HG02678 (cell line): ENCODE data around the gene SPATA7.
"Not testable (repeated sequence)": the region's sequence is repeated elsewhere in the genome, so short reads cannot be mapped to it uniquely, and the experiment has no call there.

Experiments
- ATAC-seq: cut with Tn5 transposase; IDR thresholded peaks from one replicate; pipeline ENCODE4 v1.9.1; 2021; ENCODE audit warnings: mild to moderate bottlenecking, moderate library complexity; ENCODE audit not compliant: unreplicated experiment

SPATA7 gene, protein sequence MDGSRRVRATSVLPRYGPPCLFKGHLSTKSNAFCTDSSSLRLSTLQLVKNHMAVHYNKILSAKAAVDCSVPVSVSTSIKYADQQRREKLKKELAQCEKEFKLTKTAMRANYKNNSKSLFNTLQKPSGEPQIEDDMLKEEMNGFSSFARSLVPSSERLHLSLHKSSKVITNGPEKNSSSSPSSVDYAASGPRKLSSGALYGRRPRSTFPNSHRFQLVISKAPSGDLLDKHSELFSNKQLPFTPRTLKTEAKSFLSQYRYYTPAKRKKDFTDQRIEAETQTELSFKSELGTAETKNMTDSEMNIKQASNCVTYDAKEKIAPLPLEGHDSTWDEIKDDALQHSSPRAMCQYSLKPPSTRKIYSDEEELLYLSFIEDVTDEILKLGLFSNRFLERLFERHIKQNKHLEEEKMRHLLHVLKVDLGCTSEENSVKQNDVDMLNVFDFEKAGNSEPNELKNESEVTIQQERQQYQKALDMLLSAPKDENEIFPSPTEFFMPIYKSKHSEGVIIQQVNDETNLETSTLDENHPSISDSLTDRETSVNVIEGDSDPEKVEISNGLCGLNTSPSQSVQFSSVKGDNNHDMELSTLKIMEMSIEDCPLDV

DNA sequence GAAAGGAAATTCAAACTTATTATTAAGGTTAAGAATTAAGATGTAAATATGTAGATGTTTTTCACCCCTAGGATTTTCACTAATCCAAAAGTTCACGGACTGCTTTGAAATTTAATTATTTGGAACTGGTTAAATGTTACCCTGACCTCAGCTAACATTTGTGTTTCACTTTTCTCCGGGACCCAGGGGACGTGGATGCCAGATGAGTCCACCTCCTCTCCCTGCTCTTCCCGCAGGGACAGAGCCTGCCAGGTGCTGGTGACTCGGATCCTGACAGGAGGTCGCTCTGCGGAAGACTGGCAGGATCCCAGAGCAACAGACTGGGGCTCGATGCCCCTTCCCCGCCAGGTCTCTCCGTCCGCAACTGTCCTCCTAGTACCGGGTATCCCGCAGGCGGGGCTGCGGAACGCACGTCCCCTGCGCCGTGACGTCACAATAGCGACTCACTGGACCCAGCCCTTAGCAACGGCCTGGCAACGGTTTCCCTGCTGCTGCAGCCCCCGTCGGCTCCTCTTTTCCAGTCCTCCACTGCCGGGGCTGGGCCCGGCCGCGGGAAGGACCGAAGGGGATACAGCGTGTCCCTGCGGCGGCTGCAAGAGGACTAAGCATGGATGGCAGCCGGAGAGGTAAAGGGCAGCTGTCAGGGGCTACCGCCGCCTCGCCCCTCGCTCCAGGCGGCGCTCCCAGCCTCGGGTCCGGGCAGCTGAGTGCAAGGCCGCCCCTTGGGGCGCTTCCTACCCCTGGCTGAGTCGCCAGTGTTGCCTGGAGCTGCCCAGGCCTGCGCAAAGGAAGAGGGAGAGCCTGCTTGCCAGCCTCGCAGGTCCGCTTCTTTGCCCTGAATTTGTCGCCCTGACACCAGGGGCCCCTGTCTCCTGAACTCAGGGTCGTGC, at the start of gene SPATA7:
TSS of gene SPATA7 (plus strand) at position 446 of the 890 bp plus-strand sequence. CDS start at position 608, 162 bp downstream.
- peak; percentile 99 for ATAC-seq

DNA sequence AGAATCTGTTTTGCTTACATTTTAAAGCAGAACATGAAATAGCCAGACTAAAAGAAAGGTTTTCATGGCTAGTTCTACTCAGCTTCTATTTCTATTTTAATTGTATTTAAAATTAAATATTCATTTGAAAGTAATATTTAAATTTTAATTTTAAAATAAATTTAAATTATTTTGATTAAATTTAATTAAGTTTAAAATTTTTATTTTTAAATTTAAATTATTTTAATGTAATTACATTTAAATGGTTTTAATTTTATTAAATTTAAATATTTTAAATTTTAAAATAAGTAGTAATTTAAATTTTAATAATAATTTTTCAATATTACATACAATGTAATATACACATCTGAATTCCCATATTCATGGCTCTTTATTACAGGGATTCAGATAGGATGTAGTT, 45.1 kb upstream of the SPATA7 start:
- no peak for ATAC-seq

DNA sequence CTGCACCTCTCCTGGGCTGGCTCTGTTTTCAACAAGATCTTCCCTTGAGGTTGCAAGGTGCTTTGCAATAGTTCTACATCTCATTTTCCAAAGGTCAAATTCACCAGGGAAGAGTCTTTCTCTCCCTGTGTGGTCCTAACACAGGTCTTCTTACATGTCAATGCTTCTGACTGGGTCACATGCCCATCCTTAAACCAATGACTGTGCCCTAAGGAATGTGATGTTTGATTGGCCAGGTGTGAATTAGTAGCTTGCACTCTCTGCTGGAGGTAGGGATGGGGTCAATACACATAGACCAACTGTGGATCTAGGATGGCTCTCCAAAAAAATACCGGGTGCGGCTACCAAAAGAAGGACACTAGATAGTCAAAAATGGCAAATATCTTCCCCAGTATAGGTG, 42.5 kb upstream of the SPATA7 start:
- ATAC-seq = no peak

DNA sequence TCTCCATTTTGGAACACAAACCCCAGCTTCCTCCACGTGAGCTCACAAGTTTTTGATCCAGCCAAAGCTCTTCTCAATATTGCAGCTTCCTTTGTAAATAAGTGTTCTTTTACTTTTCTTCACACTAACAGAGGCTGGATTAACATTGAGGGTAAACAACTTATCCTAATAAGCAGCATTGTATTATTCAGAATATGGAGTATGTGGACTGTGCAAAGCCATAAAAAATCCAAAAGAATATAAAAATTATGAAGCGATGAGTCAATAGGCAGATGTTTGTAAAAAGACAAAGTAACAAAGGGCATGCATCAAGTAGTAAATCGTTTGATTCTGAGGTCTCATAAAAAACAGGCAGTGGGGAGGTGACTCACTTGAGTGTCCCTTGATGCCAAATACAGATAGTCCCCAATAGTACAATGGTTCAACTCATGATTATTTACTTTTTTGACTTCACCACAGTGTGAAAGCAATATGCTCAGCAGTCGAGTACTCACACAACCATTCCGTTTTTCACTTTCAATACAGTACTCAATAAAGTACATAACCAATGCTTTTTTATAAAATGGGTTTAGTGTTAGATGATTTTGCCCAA, 39.3 kb upstream of the SPATA7 start:
- no peak for ATAC-seq

DNA sequence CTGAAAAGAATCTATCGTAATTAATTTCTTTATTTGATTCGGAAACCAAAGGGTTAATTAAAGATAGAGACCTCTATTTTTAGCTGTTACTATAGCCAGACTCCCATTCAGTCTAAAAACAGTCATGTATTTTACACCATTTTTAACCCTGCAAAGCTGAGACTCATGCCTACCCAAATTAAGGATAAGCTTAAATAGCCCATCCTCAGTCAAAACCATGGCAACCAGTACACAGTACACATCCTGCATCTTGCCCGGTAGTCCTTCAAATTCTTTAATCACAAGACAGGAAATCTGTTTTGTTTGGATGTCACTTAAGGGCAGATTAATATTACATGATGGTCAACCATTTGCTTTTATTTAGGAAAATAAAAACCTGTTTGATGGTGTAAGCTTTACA, 36.9 kb upstream of the SPATA7 start:
- no peak for ATAC-seq

DNA sequence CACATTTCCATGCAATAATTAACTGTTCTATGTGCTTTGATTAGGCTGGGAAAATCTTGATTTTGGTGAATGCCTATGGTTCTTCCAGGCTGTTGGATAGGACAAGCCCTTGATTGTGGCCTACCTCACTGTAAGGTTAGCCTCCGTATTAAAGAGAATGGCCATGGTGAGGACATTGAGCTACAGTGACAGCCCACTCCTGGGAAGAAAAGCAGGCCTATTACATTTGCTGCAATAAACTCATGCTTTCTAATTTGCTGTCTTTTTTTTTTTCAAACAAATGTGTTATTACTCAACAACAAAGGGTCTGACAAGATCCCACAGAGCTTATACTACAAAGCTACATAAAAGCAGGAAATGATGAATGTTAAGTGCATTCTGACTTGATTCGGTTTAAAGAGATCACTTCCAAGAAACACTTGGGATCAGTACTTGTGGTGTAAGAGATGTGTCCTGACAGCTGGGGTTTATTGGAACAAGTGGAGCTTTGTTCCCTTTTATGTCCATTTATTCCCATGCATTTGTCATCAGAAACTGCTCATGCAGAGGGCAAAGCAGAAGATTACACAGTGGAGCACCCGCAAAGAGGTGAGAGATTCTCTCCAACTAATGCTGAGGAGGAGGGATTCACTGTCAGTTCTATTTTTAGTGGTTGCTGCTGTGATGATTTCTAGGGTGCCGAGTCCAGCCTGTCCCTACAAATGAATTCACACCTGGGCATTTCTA, 33.3 kb upstream of the SPATA7 start:
- no peak for ATAC-seq

DNA sequence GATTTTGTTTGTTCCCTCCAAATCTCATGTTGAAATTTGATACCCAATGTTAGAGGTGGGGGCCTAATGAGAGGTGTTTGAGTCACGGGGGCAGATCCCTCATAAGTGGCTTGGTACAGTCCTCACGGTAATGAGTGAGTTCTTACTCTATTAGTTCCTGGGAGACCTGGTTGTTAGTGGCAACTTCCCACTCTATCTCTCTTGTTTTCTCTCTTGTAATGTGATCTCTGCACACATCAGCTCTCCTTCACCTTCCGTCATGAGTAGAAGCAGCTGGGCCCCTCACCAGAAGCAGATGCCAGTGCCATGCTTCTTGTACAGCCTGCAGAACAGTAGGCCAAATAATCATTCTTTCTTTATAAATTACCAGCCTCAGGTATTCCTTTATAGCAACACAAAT, 32.8 kb upstream of the SPATA7 start:
- no peak for ATAC-seq

DNA sequence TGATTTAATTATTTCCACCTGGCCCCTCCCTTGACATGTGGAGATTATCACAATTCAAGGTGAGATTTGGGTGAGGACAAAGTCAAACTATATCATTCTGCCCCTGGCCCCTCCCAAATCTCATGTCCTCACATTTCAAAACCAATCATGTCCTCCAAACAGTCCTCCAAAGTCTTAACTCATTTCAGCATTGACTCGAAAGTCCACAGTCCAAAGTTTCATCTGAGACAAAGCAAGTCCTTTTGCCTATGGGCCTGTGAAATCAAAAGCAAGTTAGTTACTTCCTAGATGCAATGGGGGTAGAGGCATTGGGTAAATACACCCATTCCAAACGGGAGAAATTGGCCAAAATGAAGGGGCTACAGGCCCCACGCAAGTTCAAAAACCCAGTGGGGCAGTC, 31.1 kb upstream of the SPATA7 start:
- ATAC-seq = no peak

DNA sequence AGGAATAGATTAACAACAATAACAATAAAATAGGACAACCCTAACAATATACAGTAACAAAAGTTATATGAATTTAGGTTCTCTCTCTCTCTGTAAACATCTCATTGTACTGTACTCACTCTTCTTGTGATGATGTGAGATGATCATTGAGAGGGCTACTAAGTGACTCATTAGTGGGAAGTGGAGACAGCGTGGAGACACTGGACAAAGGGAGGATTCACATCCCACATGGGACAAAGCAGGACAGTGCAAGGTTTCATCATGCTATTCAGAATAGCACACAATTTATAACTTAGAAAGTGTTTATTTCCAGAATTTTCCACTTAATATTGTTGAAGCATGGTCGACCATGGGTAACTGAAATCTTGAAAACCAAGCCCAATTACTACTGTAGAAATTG, 26.0 kb upstream of the SPATA7 start:
- no peak for ATAC-seq

DNA sequence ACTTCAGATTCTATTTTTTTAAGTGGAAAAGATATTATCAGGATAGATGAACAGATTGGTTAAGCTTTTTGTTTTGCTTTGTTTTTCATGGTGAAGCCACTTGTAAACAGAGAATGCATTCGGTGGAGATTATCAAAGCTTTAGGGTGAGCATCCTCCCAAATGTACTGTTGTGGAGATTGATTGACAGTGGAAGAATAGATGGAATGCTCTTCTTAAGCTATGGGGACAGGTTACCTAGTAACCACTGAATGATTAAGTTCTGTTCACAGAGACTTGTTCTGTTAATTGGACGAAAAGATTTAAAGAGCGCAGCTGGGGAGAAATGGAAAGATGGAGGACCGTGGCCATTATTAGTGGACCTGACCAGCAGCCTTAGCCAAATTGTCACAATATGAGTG, 21.8 kb upstream of the SPATA7 start:
- ATAC-seq = no peak

DNA sequence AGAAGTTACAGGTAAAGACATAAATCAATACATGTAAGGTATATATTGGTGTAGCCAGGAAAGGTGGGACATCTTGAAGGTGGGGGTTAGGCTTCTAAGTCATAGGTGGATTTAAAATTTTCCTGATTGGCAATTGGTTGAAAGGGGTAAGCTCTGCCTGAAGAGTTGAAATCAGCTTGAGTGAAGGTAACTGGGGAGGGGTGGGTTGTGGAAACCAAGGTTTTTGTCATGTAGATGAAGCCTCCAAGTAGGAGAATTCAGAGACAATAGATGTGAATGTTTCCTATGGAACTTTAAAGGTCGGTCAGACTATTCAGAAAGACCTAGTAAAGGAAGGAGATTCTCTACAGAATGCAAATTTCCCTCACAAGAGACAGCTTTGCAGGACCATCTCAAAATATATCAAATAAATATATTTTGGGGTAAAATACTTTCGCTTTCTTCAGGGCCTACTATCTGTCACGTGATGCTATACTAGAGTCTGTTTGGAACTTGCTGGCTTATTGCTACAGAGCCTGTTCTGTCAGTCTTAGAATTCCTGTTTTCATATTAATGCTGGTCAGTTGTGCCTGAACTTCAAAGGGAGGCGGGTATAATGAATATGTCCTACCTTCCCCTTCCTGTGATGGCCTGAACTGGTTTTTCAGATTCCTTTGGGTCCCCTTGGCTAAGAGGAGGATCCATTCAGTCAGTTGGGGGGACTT, 20.6 kb upstream of the SPATA7 start:
- no peak for ATAC-seq

DNA sequence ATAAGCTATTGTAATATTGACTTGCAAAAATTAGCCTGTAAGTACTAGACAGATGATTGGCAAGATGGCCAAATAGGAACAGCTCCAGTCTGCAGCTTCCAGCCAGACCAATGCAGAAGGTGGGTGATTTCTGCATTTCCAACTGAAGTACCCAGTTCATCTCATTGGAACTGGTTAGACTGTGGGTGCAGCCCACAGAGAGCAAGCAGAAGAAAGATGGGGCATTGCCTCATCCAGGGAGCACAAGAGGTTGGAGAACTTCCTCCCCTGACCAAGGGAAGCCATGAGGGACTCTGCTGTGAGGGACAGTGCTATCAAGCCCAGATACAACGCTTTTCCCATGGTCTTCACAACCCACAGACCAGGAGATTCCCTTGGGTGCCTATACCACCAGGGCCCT, 16.0 kb upstream of the SPATA7 start:
- no peak for ATAC-seq

DNA sequence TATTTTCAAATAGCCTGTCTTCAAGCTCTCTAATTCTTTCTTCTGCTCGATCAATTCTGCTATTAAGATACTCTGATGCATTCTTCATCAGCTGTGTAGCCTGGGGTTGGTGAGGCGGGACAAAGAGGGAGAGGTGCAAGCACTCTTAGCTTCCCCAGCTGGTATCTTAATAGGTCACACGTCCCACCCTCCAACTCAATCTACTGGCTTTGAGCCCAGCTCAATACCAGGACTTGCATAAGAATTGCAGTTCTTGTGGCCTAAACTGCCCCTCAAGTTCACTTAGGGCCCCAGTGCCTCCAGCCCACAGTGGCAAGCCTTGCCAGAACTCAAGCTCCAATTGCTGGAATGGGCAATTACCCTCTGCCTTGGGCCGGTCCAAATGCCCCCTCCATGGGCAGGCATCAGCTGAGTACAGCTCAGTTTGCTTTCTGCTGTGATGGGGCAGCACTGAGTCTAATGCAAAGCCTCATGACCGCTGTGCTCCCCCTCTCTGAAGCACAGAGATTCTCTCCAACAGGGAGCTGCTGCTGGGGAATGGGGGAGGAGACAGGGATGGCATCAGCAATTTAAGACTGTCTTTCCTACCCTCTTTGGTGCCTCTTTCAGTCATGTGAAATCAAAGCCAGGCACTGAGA, 5.6 kb upstream of the SPATA7 start:
- ATAC-seq = no peak

DNA sequence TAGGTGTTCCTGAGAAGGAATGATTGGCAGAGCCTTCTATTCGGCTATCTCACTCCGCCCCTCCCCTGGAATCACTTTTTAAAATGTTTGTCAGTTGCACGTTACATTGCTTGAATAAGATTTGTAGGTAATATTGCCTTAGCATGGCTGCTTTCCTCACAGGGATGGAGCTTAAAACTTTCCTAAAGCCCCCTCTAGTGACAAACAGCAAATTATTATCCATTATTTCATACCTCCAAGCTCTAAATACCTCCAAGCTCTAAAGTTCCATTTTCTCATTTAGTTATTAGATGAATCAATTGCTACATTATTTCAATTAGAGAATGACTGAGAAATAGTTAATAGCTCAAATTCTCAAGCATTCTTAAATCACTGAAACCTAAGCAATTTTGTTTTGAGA, 5.1 kb upstream of the SPATA7 start:
- no peak for ATAC-seq

DNA sequence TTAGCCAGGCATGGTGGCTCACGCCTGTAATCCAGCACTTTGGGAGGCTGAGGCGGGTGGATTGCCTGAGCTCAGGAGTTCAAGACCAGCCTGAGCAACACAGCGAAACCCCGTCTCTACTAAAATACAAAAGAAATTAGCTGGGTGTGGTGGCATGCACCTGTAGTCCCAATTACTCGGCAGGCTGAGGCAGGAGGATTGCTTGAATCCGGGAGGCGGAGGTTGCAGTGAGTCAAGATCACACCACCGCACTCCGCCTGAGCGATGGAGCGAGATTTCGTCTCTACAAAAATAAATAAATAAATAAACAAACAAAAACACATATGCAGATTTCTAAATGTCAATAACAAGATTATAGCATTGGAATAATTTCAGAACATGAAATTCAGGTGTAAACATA, 3.8 kb upstream of the SPATA7 start:
- ATAC-seq = not testable (repeated sequence)

DNA sequence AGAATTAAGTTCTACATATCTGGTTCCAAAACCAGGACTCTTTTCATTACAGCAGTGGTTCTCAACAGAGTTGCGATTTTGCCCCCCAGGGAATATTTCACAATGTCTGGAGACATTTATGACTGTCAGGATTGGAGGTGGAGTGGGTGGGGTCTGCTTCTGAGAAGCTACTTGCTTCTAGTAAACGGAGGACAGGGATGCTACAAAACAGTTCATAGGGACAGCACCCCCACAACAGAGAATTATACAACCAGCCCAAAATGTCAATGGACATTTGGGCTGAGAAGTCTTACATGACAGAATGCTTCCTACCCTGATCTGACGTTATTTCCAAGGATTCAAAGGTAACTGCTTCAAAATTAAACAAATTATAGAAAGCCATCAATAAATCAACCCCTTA, 739 bp upstream of the SPATA7 start:
- ATAC-seq = no peak

DNA sequence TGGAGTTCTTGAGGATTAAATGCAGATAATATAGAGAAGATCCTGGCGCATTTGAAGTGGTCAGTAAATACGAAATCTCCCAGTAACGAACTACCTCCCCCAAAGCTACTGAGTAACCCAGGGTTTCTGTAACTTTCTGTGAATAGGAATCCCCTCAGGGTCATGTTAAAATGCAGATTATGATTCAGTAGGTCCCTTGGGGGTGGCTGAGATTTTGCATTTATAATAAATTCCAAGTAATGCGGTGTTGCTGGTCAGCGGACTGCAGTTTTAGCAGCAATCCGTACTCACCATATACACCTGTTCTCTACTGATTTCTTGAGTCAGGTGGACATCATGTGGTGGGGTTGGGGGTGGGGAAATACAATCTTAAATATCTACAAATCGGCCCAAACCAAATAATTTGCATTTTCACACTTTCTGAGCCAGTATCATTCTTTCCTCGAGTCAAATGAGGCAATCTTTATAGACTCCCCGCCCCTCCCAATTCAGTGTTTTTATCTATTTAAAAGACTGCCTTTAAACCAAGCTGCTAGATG, 868 bp downstream of the SPATA7 start:
- no peak for ATAC-seq

DNA sequence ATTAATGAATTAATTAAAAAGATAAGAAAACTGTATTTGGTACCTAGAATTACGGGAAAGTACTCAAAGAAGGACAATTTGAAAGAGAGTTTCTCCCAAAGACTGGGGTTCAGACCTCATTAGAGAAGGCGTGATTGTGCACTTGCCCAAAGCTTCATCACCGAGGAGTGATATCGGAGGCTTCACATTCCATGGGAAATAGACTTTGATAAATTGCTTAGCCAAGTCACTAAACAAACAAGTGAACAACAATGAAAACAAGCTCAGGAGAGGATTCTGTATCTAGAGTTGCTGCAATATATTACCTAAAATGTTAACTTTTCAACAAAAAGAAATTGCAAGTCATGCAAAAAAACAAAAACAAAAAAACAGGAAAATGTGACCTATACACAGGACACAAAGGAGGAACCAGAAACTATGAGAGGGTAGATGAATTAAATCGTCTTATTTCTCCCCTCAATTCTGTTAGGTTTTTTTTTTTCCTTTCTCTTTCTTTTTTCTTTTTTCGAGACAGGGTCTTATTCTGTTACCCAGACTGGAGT, 3.4 kb downstream of the SPATA7 start:
- no peak for ATAC-seq

DNA sequence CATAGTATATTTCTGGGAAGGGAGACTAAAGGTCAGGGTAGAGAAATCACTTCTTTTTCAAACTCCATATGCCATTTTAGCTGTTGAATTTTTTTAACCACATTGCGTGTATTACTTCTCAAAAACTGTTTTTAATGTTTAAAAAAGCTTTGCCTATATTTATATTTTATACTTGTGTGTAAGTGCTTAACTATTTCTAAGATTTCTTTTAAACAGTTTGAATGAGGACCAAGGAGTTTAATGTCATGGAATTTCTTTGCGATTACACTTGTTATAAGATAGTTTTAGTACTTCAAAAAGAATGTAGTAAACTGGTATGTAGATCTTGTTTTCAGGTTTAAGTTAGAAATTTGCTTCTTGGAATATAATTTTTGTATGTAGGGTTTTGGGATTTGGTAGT, 7.2 kb downstream of the SPATA7 start:
- ATAC-seq = no peak
